ENCODE measurements around the gene GABARAPL1. TPM values are rescaled to one million over a fixed set of nuclear protein-coding genes. Genes with fewer than 3 reads are reported as not detected.

Gene GABARAPL1
- total and polyA plus RNA-seq, 10 of the 15 experiments (the other 5 are each of a cell fraction or from before 2014, with no cell fraction given): 0.42 to 3.7 (median 1.4) TPM

- Histone ChIP-seq H3K79me2 (ENCODE audit: control insufficient read depth, insufficient read depth, low read length) (no peaks in the 10 kb centered on the region), H3K27ac (ENCODE audit: control insufficient read depth, insufficient read depth) (no peak overlapping the region), H3K9ac (ENCODE audit: control insufficient read depth, insufficient read depth, low read length) (no peak overlapping the region), H2AFZ (ENCODE audit: control insufficient read depth, low read depth, low read length) (no peak overlapping the region), H3K36me3 (ENCODE audit: control insufficient read depth in 2 of 2, insufficient read depth in 2 of 2, low read length in 1 of 2) (no peaks in the 10 kb centered on the region), H4K20me1 (ENCODE audit: control insufficient read depth, insufficient read depth) (no peaks in the 10 kb centered on the region), H3K4me3 (no peak overlapping the region), H3K4me2 (ENCODE audit: control insufficient read depth, insufficient read depth) (peak overlapping the region; percentile 97; the same call in 1 of the 2 replicates), H3K4me1 (ENCODE audit: control insufficient read depth, insufficient read depth, low read length) (peaks cover 6% of the 10 kb centered on the region; the same call in 1 of the 2 replicates), H3K27me3 (replicated peaks in 1 of 2; ENCODE audit: control insufficient read depth in 2 of 2, insufficient read depth in 2 of 2, low read length in 1 of 2) (peaks cover 0 to 3% of the 10 kb centered on the region in 2 experiments; a peak in 2 of 4 replicates), H3K9me3 (replicated peaks; ENCODE audit: control insufficient read depth, insufficient read depth, low read length) (no peaks in the 10 kb centered on the region)
- DNase-seq (ENCODE audit: low read depth, low spot score): no peak
- no peak for TF ChIP-seq CUX1 (IDR thresholded peaks at IDR 0.05; ENCODE audit: insufficient replicate concordance, low read depth, low read length)
- TF ChIP-seq STAT1 (conservative IDR thresholded peaks at IDR 0.05): no peak
- no peak for TF ChIP-seq PAX5 (IDR thresholded peaks at IDR 0.05; ENCODE audit: borderline replicate concordance, low read depth, low read length)
- TF ChIP-seq ZZZ3 (IDR thresholded peaks at IDR 0.05; ENCODE audit: control insufficient read depth, insufficient read length, low read depth): no peak
- no peak for TF ChIP-seq CHD4 (IDR thresholded peaks at IDR 0.05)
- no peak for TF ChIP-seq GATAD2B (conservative IDR thresholded peaks at IDR 0.05; ENCODE audit: low read depth)
- TF ChIP-seq NFYB (IDR thresholded peaks at IDR 0.05; ENCODE audit: insufficient read depth, low read depth, low read length): no peak
- no peak for TF ChIP-seq MEF2A (IDR thresholded peaks at IDR 0.05; ENCODE audit: insufficient read depth, low read depth, low read length)
- TF ChIP-seq ZNF24 (IDR thresholded peaks at IDR 0.05): no peak
- no peak for TF ChIP-seq YBX1 (IDR thresholded peaks at IDR 0.05)
- TF ChIP-seq RAD51 (IDR thresholded peaks at IDR 0.05): no peak
- TF ChIP-seq MLLT1 (IDR thresholded peaks at IDR 0.05): no peak
- no peak for TF ChIP-seq NR2C1 (IDR thresholded peaks at IDR 0.05)
- TF ChIP-seq FOXM1 (IDR thresholded peaks at IDR 0.05; ENCODE audit: low read depth, low read length): no peak
- no peak for TF ChIP-seq ESRRA (IDR thresholded peaks at IDR 0.05; ENCODE audit: low read length)
- no peak for TF ChIP-seq HDAC2 (IDR thresholded peaks at IDR 0.05)
- no peak for TF ChIP-seq PAX8 (IDR thresholded peaks at IDR 0.05)
- WGBS (ENCODE audit: insufficient coverage, insufficient replicate concordance, low lambda C conversion rate, missing lambda C conversion rate): 88% methylated on average over 25 of the region's 25 CpGs
- ChIA-PET RAD21 (ENCODE audit: unreplicated experiment) (interaction anchor here (0.6 kb wide), 1 partner anchor 121 kb away, joined by 3 read pairs; no protein-coding TSS in a partner anchor), CTCF (no interaction called here), SMC1A (ENCODE audit: uncharacterized antibody, unreplicated experiment) (no interaction called here), POLR2A (no interaction called here)
- BruUV-seq (replicated peaks): no TSS peak
- intact Hi-C loops (cut with micrococcal nuclease; ENCODE audit: unreplicated experiment) (no loop called here), in situ Hi-C loops (cut with MboI) (no loop called here)
- no peak for ATAC-seq
- no peak for FAIRE-seq
Observed at GRCh38 chr12:10211101-10211939, 1.4 kb upstream of the GABARAPL1 start.

Data from GM12878 (cell line).